ENCODE results near the gene CD93. TPM values are rescaled to one million over a fixed set of nuclear protein-coding genes. Genes with fewer than 3 reads are reported as not detected.

Gene CD93
- total and polyA plus RNA-seq, 4 donors = 1.5 to 16.0 (median 11.9) TPM

- no peaks in the 10 kb centered on the region for H3K36me3 ChIP-seq (ENCODE audit: control insufficient read depth in 4 of 4, insufficient read depth in 3 of 4, low read depth in 1 of 4, low read length in 3 of 4)
- WGBS = 68% methylated on average over 2 of the region's 2 CpGs
- no peaks in the 10 kb centered on the region for H3K9me3 ChIP-seq (ENCODE audit: control insufficient read depth in 4 of 4, low read length in 3 of 4)
- TF ChIP-seq YY1 (IDR thresholded peaks at IDR 0.05) = no peak
- TF ChIP-seq, protein P1, sequence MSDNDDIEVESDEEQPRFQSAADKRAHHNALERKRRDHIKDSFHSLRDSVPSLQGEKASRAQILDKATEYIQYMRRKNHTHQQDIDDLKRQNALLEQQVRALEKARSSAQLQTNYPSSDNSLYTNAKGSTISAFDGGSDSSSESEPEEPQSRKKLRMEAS (IDR thresholded peaks at IDR 0.05) = no peak
- TF ChIP-seq FOXA1 (IDR thresholded peaks at IDR 0.05) = no peak
- TF ChIP-seq RAD21 (IDR thresholded peaks at IDR 0.05) = no peak
- no peak for TF ChIP-seq FOXA2 (IDR thresholded peaks at IDR 0.05)
- TF ChIP-seq REST (IDR thresholded peaks at IDR 0.05) = no peak
- no peak for TF ChIP-seq EGR1 (IDR thresholded peaks at IDR 0.05; ENCODE audit: low read depth in 2 of 2)
- TF ChIP-seq GABPA (IDR thresholded peaks at IDR 0.05 in 1 of 2, conservative IDR thresholded peaks at IDR 0.05 in 1 of 2) = no peak
- no peak for TF ChIP-seq JUND (IDR thresholded peaks at IDR 0.05)
- TF ChIP-seq, protein P2, sequence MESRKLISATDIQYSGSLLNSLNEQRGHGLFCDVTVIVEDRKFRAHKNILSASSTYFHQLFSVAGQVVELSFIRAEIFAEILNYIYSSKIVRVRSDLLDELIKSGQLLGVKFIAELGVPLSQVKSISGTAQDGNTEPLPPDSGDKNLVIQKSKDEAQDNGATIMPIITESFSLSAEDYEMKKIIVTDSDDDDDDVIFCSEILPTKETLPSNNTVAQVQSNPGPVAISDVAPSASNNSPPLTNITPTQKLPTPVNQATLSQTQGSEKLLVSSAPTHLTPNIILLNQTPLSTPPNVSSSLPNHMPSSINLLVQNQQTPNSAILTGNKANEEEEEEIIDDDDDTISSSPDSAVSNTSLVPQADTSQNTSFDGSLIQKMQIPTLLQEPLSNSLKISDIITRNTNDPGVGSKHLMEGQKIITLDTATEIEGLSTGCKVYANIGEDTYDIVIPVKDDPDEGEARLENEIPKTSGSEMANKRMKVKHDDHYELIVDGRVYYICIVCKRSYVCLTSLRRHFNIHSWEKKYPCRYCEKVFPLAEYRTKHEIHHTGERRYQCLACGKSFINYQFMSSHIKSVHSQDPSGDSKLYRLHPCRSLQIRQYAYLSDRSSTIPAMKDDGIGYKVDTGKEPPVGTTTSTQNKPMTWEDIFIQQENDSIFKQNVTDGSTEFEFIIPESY (IDR thresholded peaks at IDR 0.05) = no peak
- TF ChIP-seq HNF4G (IDR thresholded peaks at IDR 0.05) = no peak
- TF ChIP-seq CTCF (IDR thresholded peaks at IDR 0.05; ENCODE audit: low read depth, low read length, missing input control) = no peak
- TF ChIP-seq NR2F2 (IDR thresholded peaks at IDR 0.05) = no peak
- TF ChIP-seq SP1 (IDR thresholded peaks at IDR 0.05) = no peak
- no peak for TF ChIP-seq HNF4A (conservative IDR thresholded peaks at IDR 0.05)
- no peak for TF ChIP-seq RXRA (IDR thresholded peaks at IDR 0.05)
- no peak for TF ChIP-seq TAF1 (conservative IDR thresholded peaks at IDR 0.05)
- no peak overlapping the region for H3K4me3 ChIP-seq (ENCODE audit: low read depth in 1 of 3, low read length in 3 of 3)
- no peak for DNase-seq (ENCODE audit: low spot score)
- no peaks in the 10 kb centered on the region for H3K4me1 ChIP-seq (ENCODE audit: control insufficient read depth in 4 of 4, insufficient read depth in 4 of 4, low read length in 3 of 4)
- peaks cover 0 to 2% (median 0%) of the 10 kb centered on the region in 4 donors for H3K27me3 ChIP-seq (ENCODE audit: control insufficient read depth in 4 of 4, insufficient read depth in 4 of 4, low read length in 3 of 4)
- H3K9ac ChIP-seq (ENCODE audit: low read depth in 1 of 2, low read length in 2 of 2) = no peak overlapping the region
- H3K27ac ChIP-seq (ENCODE audit: low read depth in 1 of 2, low read length in 2 of 2) = no peak overlapping the region
Measured at GRCh38 chr20:23069108-23069507, 17.0 kb downstream of the CD93 start.

GRCh38 chr20:23068283-23068682, 17.8 kb downstream of the CD93 start:
- Histone ChIP-seq H3K9ac (ENCODE audit: low read depth in 1 of 2, low read length in 2 of 2) (no peak overlapping the region), H3K27ac (ENCODE audit: low read depth in 1 of 2, low read length in 2 of 2) (no peak overlapping the region), H3K9me3 (ENCODE audit: control insufficient read depth in 4 of 4, low read length in 3 of 4) (no peaks in the 10 kb centered on the region), H3K27me3 (ENCODE audit: control insufficient read depth in 4 of 4, insufficient read depth in 4 of 4, low read length in 3 of 4) (peaks cover 0 to 2% (median 0%) of the 10 kb centered on the region in 4 donors), H3K4me1 (ENCODE audit: control insufficient read depth in 4 of 4, insufficient read depth in 4 of 4, low read length in 3 of 4) (no peaks in the 10 kb centered on the region), H3K4me3 (ENCODE audit: low read depth in 1 of 3, low read length in 3 of 3) (no peak overlapping the region), H3K36me3 (ENCODE audit: control insufficient read depth in 4 of 4, insufficient read depth in 3 of 4, low read depth in 1 of 4, low read length in 3 of 4) (no peaks in the 10 kb centered on the region)
- DNase-seq (ENCODE audit: low spot score) = no peak
- 90% methylated on average over 1 of the region's 1 CpG for WGBS
- no peak for TF ChIP-seq HNF4A (conservative IDR thresholded peaks at IDR 0.05)
- no peak for TF ChIP-seq RAD21 (IDR thresholded peaks at IDR 0.05)
- no peak for TF ChIP-seq JUND (IDR thresholded peaks at IDR 0.05)
- no peak for TF ChIP-seq NR2F2 (IDR thresholded peaks at IDR 0.05)
- no peak for TF ChIP-seq FOXA1 (IDR thresholded peaks at IDR 0.05)
- TF ChIP-seq GABPA (IDR thresholded peaks at IDR 0.05 in 1 of 2, conservative IDR thresholded peaks at IDR 0.05 in 1 of 2) = no peak
- TF ChIP-seq, protein P2 (IDR thresholded peaks at IDR 0.05) = no peak
- no peak for TF ChIP-seq CTCF (IDR thresholded peaks at IDR 0.05; ENCODE audit: low read depth, low read length, missing input control)
- no peak for TF ChIP-seq YY1 (IDR thresholded peaks at IDR 0.05)
- TF ChIP-seq EGR1 (IDR thresholded peaks at IDR 0.05; ENCODE audit: low read depth in 2 of 2) = no peak
- no peak for TF ChIP-seq SP1 (IDR thresholded peaks at IDR 0.05)
- no peak for TF ChIP-seq FOXA2 (IDR thresholded peaks at IDR 0.05)
- TF ChIP-seq, protein P3, sequence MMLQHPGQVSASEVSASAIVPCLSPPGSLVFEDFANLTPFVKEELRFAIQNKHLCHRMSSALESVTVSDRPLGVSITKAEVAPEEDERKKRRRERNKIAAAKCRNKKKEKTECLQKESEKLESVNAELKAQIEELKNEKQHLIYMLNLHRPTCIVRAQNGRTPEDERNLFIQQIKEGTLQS (IDR thresholded peaks at IDR 0.05) = no peak
- TF ChIP-seq RXRA (IDR thresholded peaks at IDR 0.05) = no peak
- no peak for TF ChIP-seq TAF1 (conservative IDR thresholded peaks at IDR 0.05)
